ENCODE data around the gene CAMLG. TPM values are rescaled to one million over a fixed set of nuclear protein-coding genes. Genes with fewer than 3 reads are reported as not detected.
A peak's percentile ranks its signal among the peaks of the same experiment; 100 is the strongest.

CAMLG gene
- total and polyA plus RNA-seq, 2 of the 13 experiments (the other 11 are each of a cell fraction or from before 2014, with no cell fraction given) = 14.2 to 19.8 TPM

DNA sequence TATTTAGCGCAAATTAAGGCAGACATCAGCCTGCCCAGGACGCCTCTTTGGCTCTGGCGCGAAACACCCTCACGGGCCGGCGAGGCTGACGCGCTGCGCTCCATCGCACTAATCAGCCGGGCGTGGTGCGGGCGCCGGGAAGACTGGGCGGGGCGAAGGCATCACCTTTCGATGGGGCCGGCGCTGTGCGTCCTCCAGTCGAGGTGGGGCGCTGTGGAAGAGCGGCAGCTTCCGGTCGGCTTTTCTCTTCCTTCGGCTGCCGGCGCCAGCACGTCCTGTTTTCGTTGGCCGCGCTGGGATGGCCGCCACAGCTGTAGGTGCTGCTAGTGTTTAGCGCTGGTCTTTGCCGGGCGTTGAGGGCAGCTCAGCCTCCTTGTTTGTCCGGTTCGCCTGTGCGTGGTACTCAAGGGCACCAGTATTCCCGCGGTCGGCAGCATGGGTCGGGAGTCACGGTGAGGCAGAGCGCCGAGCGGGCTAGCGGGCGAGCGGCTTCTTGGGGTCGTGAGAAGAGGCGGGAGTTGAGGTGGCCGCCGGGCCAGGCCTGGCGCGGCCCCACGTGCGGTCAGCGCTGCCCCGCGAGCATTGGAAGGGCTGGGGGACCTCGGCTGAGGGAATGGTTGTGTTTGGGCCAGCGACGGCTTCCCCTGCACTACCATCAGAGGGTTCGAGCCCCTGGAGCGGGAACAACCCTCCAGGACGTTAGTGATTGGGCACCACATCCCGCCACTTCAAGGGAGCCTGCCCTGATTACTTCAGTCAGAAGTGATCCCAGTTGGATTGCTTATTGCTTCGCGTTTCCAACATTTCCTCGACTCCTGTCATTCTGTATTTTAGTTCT lies 20.4 kb downstream of the CAMLG start, which contains the start of gene DDX46 (continued):
- TF ChIP-seq MLXIP (CRISPR knock-in tag; IDR thresholded peaks at IDR 0.05; ENCODE audit: borderline replicate concordance) = no peak
- peak; percentile 95 for TF ChIP-seq ZNF431 (CRISPR knock-in tag; IDR thresholded peaks at IDR 0.05; ENCODE audit: borderline replicate concordance, low read depth)
- peak; percentile 75; the same call in 1 of the 2 replicates for TF ChIP-seq HIVEP1 (CRISPR knock-in tag; IDR thresholded peaks at IDR 0.05)
- TF ChIP-seq FOXC1 (CRISPR knock-in tag; IDR thresholded peaks at IDR 0.05; ENCODE audit: borderline replicate concordance) = no peak; the same call in none of the 2 replicates
- TF ChIP-seq, protein P1, sequence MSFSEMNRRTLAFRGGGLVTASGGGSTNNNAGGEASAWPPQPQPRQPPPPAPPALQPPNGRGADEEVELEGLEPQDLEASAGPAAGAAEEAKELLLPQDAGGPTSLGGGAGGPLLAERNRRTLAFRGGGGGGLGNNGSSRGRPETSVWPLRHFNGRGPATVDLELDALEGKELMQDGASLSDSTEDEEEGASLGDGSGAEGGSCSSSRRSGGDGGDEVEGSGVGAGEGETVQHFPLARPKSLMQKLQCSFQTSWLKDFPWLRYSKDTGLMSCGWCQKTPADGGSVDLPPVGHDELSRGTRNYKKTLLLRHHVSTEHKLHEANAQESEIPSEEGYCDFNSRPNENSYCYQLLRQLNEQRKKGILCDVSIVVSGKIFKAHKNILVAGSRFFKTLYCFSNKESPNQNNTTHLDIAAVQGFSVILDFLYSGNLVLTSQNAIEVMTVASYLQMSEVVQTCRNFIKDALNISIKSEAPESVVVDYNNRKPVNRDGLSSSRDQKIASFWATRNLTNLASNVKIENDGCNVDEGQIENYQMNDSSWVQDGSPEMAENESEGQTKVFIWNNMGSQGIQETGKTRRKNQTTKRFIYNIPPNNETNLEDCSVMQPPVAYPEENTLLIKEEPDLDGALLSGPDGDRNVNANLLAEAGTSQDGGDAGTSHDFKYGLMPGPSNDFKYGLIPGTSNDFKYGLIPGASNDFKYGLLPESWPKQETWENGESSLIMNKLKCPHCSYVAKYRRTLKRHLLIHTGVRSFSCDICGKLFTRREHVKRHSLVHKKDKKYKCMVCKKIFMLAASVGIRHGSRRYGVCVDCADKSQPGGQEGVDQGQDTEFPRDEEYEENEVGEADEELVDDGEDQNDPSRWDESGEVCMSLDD (CRISPR knock-in tag; IDR thresholded peaks at IDR 0.05; ENCODE audit: borderline replicate concordance) = no peak; the same call in 1 of the 2 replicates
- TF ChIP-seq, protein P2, sequence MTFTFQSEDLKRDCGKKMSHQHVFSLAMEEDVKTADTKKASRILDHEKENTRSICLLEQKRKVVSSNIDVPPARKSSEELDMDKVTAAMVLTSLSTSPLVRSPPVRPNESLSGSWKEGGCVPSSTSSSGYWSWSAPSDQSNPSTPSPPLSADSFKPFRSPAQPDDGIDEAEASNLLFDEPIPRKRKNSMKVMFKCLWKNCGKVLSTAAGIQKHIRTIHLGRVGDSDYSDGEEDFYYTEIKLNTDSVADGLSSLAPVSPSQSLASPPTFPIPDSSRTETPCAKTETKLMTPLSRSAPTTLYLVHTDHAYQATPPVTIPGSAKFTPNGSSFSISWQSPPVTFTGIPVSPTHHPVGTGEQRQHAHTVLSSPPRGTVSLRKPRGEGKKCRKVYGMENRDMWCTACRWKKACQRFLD (CRISPR knock-in tag; IDR thresholded peaks at IDR 0.05; ENCODE audit: borderline replicate concordance) = peak; percentile 94
- peak; percentile 85 for TF ChIP-seq CENPT (CRISPR knock-in tag; IDR thresholded peaks at IDR 0.05; ENCODE audit: low read depth)
- TF ChIP-seq ATF1 (CRISPR knock-in tag; IDR thresholded peaks at IDR 0.05) = peak; percentile 16; the same call in 1 of the 2 replicates
- TF ChIP-seq ESRRA (CRISPR knock-in tag; IDR thresholded peaks at IDR 0.05; ENCODE audit: low read depth) = peak; percentile 59; the same call in 1 of the 2 replicates
- TF ChIP-seq, protein P3, sequence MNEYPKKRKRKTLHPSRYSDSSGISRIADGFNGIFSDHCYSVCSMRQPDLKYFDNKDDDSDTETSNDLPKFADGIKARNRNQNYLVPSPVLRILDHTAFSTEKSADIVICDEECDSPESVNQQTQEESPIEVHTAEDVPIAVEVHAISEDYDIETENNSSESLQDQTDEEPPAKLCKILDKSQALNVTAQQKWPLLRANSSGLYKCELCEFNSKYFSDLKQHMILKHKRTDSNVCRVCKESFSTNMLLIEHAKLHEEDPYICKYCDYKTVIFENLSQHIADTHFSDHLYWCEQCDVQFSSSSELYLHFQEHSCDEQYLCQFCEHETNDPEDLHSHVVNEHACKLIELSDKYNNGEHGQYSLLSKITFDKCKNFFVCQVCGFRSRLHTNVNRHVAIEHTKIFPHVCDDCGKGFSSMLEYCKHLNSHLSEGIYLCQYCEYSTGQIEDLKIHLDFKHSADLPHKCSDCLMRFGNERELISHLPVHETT (CRISPR knock-in tag; conservative IDR thresholded peaks at IDR 0.05) = peak; percentile 70; the same call in 1 of the 2 replicates
- no peak for TF ChIP-seq ATRX (CRISPR knock-in tag; IDR thresholded peaks at IDR 0.05; ENCODE audit: borderline replicate concordance)
- no peak for TF ChIP-seq ARNT (IDR thresholded peaks at IDR 0.05)
- no peak for TF ChIP-seq MBD4 (IDR thresholded peaks at IDR 0.05; ENCODE audit: borderline replicate concordance, low read length)
- no peak for TF ChIP-seq SP1 (IDR thresholded peaks at IDR 0.05)
- TF ChIP-seq SP1 (CRISPR knock-in tag; IDR thresholded peaks at IDR 0.05) = peak; percentile 87
- peak; percentile 94 for TF ChIP-seq ASH2L (IDR thresholded peaks at IDR 0.05; ENCODE audit: insufficient read length, low read depth, low read length)
- TF ChIP-seq PTBP1 (IDR thresholded peaks at IDR 0.05; ENCODE audit: low read depth, low read length, poor library complexity, severe bottlenecking) = peak; percentile 37
- 0 out of 2 replicates have a peak, but pooled peaks have one; percentile 56 for TF ChIP-seq ZNF563 (CRISPR knock-in tag; IDR thresholded peaks at IDR 0.05)
- TF ChIP-seq ZNF543 (CRISPR knock-in tag; IDR thresholded peaks at IDR 0.05) = peak; percentile 89
- TF ChIP-seq EZH2 (conservative IDR thresholded peaks at IDR 0.05; ENCODE audit: low read depth, low read length) = no peak
